Fibroblast of skin of scalp (primary cell): ENCODE results near the gene ZNF385B.
A peak's percentile ranks its signal among the peaks of the same experiment; 100 is the strongest.
"Not testable (repeated sequence)": the region's sequence is repeated elsewhere in the genome, so short reads cannot be mapped to it uniquely, and the experiment has no call there.

Experiments used
- DNase-seq: peaks from one replicate; pipeline ENCODE4 v3.0.0-alpha.2; 2013

Gene ZNF385B

GRCh38 chr2:179675435-179675834, 186.0 kb downstream of the ZNF385B start:
- no peak for DNase-seq

- DNase-seq: no peak
Measured at GRCh38 chr2:179671043-179671981, 190.1 kb downstream of the ZNF385B start.

- DNase-seq: no peak
Measured at GRCh38 chr2:179669196-179669595, 192.2 kb downstream of the ZNF385B start.

GRCh38 chr2:179664972-179665812, 196.2 kb downstream of the ZNF385B start:
- DNase-seq: no peak

GRCh38 chr2:179661986-179662385, 199.4 kb downstream of the ZNF385B start:
- DNase-seq: no peak

GRCh38 chr2:179657068-179657595, 204.3 kb downstream of the ZNF385B start:
- no peak for DNase-seq

GRCh38 chr2:179655627-179656026, 205.8 kb downstream of the ZNF385B start:
- peak; percentile 3 for DNase-seq

GRCh38 chr2:179654806-179655205, 206.6 kb downstream of the ZNF385B start:
- DNase-seq: no peak

GRCh38 chr2:179652296-179652695, 209.1 kb downstream of the ZNF385B start:
- DNase-seq: no peak

- no peak for DNase-seq
Measured at GRCh38 chr2:179650420-179650819, 211.0 kb downstream of the ZNF385B start.

GRCh38 chr2:179646862-179647587, 214.4 kb downstream of the ZNF385B start:
- DNase-seq: no peak

- no peak for DNase-seq
Measured at GRCh38 chr2:179646173-179646769, 215.1 kb downstream of the ZNF385B start.

GRCh38 chr2:179645047-179645446, 216.4 kb downstream of the ZNF385B start:
- DNase-seq: no peak

- DNase-seq: no peak
Measured at GRCh38 chr2:179642462-179642861, 218.9 kb downstream of the ZNF385B start.

GRCh38 chr2:179636995-179637394, 224.4 kb downstream of the ZNF385B start:
- no peak for DNase-seq

GRCh38 chr2:179636100-179636980, 225.1 kb downstream of the ZNF385B start:
- DNase-seq: no peak

- not testable (repeated sequence) for DNase-seq
Measured at GRCh38 chr2:179631769-179632385, 229.5 kb downstream of the ZNF385B start.

- not testable (repeated sequence) for DNase-seq
Measured at GRCh38 chr2:179629776-179630175, 231.6 kb downstream of the ZNF385B start.

GRCh38 chr2:179626261-179626660, 235.2 kb downstream of the ZNF385B start:
- peak; percentile 11 for DNase-seq

GRCh38 chr2:179622635-179623300, 238.6 kb downstream of the ZNF385B start:
- no peak for DNase-seq
